Renal cortex interstitium (tissue), 11 donors: Measurements from ENCODE around the gene ATAD3C. TPM values are rescaled to one million over a fixed set of nuclear protein-coding genes. Genes with fewer than 3 reads are reported as not detected.
"Not testable (repeated sequence)": the region's sequence is repeated elsewhere in the genome, so short reads cannot be mapped to it uniquely, and the experiment has no call there.

Source experiments
- DNase-seq, 11 donors: peaks; one replicate each; pipeline ENCODE4 v3.0.0-alpha.2; 2013; ENCODE audit warnings: low read depth in 9 of 11, low spot score in 4 of 11; ENCODE audit errors: extremely low read depth in 1 of 11
- polyA plus RNA-seq, 3 donors: library from polyadenylated mRNA; unstranded; fragments of 120-200 nt; gene quantifications; one replicate each; pipeline ENCODE4 v1.2.1, GENCODE V29; 2013; ENCODE audit not compliant: insufficient read length in 3 of 3

ATAD3C gene
- polyA plus RNA-seq, 3 donors, result 2.2 to 5.5 (median 2.9) TPM

DNA sequence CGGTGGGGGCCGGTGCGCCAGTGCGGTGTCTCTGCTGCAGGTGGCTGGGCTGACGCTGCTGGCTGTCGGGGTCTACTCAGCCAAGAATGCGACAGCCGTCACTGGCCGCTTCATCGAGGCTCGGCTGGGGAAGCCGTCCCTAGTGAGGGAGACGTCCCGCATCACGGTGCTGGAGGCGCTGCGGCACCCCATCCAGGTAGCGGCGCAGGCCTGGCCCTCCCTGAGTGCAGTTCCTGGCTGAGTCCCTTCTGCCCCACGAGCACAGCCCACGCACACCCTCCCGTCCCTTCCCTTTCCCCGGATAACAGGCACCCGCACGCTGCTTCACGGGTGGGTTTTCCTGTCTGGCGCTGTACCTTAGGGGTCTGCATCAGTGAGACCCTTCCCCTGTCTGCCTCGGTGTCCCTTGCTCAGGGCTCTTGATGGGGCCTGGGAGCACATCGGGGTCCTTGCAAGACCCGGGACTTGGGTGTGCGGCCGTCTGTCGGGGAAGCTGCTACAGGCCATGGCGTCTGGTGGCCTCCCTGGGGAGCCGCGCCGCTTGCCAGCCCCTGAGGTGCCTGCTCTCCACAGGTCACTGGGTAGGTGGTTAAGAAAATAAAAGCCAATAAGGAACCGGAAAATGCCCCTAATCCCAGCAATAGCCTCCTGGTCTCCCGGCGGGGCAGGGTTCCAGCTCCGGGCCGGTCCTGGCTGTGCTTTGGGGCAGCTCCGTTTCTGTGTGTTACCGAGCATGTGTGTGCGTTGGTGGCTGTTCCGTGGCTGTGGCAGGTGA is 35.7 kb downstream of the ATAD3C start:
- DNase-seq, result not testable (repeated sequence)

DNA sequence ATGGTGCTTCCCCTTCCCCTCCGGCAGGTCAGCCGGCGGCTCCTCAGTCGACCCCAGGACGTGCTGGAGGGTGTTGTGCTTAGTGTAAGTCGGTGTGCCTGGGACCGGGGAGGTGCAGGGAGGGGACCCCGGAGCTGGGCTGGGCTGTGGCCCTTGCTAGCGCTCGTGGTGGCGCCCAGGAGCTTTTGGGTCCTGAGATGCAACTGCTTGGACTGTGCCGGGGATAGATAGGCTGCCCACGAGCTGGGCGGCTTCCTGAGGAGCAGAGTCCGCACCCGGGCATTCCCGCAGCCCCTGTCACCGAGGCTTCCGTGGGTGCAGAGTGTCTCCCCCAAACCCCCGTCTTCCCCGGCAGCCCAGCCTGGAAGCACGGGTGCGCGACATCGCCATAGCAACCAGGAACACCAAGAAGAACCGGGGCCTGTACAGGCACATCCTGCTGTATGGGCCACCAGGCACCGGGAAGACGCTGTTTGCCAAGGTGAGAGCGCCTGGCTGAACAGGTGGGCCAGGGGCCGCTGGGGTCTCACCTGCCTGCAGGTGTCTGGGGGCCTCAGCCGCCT is 36.3 kb downstream of the ATAD3C start:
- not testable (repeated sequence) for DNase-seq

DNA sequence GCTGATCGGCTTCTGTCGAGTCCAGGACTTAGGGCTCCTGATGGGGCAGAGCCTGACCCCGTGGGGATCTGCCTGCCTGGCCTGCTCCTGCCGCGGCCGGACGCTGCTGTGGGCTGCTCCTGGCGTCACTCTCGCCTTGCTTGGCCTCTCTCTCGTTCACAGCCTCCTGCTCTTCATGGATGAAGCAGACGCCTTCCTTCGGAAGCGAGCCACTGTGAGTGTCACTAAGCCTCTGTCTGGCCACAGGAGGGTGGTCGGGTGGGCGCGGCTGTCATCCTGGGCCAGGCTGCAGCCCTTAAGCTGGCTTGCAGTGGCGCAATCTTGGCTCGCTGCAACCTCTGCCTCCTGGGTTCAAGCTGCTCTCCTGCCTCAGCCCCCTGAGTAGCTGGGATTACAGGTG is 38.2 kb downstream of the ATAD3C start:
- no peak for DNase-seq

DNA sequence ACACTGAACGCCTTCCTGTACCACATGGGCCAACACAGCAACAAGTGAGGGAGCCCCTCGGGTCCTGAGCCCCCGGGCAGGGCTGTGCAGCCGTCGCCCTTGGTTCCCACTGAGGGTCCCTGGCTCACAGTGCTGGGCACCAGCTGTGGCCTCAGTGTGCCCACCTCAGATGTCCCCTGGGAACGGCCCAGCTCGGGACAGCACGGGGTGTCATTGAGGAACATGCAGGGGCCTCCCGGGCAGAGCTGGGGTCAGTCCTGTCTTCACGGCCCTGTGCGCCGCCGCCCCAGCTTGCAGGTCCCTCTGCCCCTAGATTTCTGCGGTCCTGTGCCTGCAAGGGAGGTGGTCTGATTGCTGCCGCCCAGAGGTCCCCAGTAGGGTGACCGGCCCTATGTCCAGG is 39.7 kb downstream of the ATAD3C start:
- no peak for DNase-seq

DNA sequence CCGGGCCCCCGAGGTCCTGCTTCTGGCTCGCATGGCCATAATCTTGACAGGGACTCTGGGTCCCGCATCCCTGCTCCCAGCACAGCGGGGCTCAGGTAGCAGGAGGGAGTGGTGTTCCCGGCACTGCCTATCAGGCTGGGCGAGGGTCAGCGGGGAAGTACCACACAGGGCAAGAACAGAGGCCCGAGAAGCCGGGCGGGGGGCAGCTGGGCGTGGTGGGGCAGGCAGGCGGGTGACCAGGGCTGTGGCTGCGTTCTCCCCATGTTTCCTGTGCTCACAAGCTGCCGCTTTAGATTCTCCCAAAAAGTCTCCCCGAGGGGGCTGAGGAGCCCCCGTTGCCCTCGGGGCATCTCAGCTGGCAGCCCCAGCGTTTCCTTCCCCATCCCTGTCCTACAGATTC is 40.4 kb downstream of the ATAD3C start:
- DNase-seq, result no peak

DNA sequence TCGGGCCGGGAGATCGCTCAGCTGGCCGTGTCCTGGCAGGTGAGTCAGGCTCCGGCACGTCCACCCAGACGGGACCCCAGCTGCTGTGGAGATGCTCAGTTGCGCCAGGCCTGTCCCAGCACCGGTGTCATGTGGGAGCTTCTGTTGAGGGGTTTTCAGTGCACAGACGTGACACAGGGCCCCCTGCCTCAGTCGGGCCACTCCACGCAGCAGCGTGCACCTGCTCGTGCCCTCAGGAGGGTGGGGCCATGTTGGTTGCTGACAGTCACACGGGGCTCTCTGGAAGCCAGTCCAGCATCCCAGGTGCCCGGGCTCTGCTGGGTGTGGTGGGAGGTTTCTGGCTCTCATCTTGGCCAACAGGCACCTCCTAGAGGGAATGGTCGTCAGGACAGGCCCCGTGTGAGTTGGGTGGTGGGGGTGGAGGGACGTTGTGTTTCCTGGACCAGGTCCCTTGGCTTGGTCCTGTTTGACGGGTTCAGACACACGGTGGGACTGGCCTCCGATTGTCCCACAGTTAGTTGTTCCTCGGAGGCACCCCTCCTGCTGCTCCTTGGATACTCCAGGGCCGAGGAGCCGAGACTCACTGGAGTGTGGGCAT is 41.2 kb downstream of the ATAD3C start:
- no peak for DNase-seq

DNA sequence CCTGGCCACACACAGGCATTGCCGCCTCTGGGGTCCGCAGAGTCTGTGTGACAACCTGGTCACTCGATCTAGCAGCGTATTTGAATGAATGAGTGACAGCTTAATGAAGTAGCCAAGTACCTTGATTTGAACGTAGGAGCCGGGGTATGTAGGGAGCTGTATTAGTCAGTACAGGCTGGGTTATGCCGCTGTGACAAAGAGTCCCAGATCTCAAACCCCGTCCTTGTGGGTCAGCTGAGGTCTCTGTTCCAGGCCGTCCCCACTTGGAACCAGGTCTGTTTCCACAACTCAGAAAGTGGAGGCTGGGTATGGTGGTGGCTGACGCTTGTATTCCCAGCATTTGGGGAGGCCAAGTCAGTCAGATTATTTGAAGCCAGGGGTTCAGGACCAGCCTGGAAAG is 42.1 kb downstream of the ATAD3C start:
- no peak for DNase-seq

GRCh38 chr1:1494311-1494710 is 44.8 kb downstream of the ATAD3C start:
- not testable (repeated sequence) for DNase-seq

GRCh38 chr1:1495461-1495975 is 46.0 kb downstream of the ATAD3C start:
- not testable (repeated sequence) for DNase-seq

- peak in 8 of 11 donors; percentile 23 to 58 (median 36) for DNase-seq
Measured at GRCh38 chr1:1504777-1505365, 55.4 kb downstream of the ATAD3C start.

- peak in 1 of 11 donors; percentile 3 for DNase-seq
Measured at GRCh38 chr1:1505366-1505798, 55.9 kb downstream of the ATAD3C start.

DNA sequence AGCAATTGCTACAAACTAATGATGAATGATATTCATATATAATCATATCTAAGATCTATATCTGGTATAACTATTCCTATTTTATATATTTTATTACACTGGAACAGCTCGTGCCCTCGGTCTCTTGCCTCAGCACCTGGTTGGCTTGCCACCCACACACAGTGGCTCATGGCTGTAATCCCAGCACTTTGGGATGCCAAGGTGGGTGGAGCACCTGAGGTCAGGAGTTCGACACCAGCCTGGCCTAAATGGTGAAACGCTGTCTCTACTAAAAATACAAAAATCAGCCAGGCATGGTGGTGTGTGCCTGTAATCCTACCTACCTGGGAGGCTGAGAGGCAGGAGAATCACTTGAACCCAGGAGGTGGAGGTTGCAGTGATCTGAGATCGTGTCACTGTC is 56.3 kb downstream of the ATAD3C start:
- DNase-seq, result not testable (repeated sequence)

DNA sequence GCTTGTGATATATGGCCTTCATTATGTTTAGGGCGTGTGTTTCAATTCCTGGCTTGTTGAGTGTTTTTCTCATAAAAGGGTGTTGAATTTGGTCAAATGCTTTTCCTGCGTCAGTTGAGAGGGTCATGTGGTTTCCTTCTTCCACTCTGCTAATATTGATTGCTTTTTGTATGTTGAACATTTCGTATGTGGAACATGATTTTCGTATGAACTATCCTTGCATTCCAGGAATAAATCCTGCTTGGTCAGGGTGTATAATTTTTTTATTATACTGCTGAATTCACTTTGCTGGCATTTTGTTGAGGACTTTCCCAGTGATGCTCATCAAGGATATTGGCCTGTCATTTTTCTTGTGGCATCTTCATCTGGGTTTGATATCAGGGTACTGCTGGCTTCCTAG is 57.8 kb downstream of the ATAD3C start:
- DNase-seq, result no peak

DNA sequence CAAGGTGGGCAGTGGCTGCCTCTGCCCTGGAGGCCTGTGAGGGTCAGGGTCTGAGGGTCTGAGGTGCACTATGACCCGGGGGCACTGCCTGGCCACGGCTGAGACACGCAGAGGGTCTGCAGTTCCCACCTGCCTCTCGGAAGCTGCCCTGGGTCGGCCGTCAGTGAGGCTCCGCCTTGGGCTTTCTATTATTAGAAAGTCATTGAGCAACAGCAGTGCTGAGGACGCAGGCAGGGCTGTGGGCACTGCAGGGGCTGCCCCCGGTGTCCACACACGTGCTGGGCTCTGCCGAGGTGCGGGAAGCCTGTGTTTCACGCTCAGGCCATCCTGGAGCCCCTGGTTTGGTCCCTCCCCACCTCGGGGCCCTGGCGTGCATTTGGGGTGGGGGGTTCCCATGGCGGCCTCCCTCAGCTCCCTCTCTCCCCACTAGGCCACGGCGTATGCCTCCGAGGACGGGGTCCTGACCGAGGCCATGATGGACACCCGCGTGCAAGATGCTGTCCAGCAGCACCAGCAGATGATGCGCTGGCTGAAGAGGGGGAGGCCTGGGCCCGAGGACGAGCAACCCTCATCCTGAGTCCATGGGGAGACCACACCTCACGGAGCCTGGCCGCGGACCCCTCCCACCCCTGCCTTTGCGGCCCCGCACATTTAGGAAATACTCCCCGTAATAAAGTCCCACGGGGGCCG is 59.4 kb downstream of the ATAD3C start:
- not testable (repeated sequence) for DNase-seq

GRCh38 chr1:1509465-1509850 is 60.0 kb downstream of the ATAD3C start:
- not testable (repeated sequence) for DNase-seq

GRCh38 chr1:1510912-1511532 is 61.5 kb downstream of the ATAD3C start:
- DNase-seq, result peak in 5 of 11 donors; percentile 2 to 16 (median 15)

GRCh38 chr1:1511533-1512285 is 62.2 kb downstream of the ATAD3C start, which contains the start of gene ATAD3A:
Gene ATAD3A, plus strand, starts transcription at chr1:1512162. Its CDS starts 107 bp downstream, at chr1:1512269.
- peak; percentile 92 to 98 (median 97) for DNase-seq

DNA sequence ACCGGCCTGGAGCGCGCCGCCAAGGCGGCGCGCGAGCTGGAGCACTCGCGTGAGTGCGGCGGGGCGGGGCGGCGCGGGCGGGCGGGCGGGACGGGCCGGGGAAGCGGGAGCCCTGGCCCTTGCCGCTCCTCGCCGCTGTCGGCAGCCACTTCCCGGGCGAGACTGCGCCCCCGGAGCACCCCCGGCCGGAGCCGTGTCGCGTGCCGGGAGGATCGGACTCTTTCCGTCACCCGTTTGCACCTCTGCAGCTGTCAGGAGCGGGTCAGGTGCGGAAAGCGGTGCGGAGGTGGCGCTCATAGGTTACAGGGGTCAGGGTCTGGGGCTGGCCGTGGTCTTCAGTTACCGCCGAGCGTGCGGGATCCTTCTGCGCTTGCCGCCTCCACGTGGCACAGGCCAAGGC is 62.9 kb downstream of the ATAD3C start:
- DNase-seq, result not testable (repeated sequence)
